Fibroblast of the aortic adventitia (primary cell): Measurements from ENCODE around the gene NXPH1. TPM values are rescaled to one million over a fixed set of nuclear protein-coding genes. Genes with fewer than 3 reads are reported as not detected.

Source experiments
- DNase-seq: peaks from one replicate; pipeline ENCODE4 v3.0.0-alpha.2; 2010; ENCODE audit warnings: low read depth
- H3K4me3 ChIP-seq: 2 replicates; pipeline ENCODE4 v1.5.1; 2011; ENCODE audit warnings: low read depth, mild to moderate bottlenecking, control low read depth, low read length, moderate library complexity
- CTCF ChIP-seq: IDR thresholded peaks from 2 replicates; pipeline ENCODE4 v1.5.1; 2011; ENCODE audit warnings: mild to moderate bottlenecking, low read length, control low read depth, inconsistent platforms; ENCODE audit not compliant: insufficient read depth
- total RNA-seq: library from RNA; depleted of rRNA; stranded (reverse); fragments of >200 nt; gene quantifications from 2 replicates; pipeline ENCODE4 v1.2.3, GENCODE V29; 2012; ENCODE audit warnings: low replicate concordance

NXPH1 gene
- total RNA-seq, 1 donor: not detected

- no peak overlapping the region for H3K4me3 ChIP-seq
- no peak for TF ChIP-seq CTCF
- DNase-seq: no peak
Measured at GRCh38 chr7:8390262-8390626, 43.2 kb upstream of the NXPH1 start.

- no peak for TF ChIP-seq CTCF
- no peak overlapping the region for H3K4me3 ChIP-seq
- DNase-seq: no peak
Measured at GRCh38 chr7:8391353-8392062, 41.9 kb upstream of the NXPH1 start.

- no peak for DNase-seq
- TF ChIP-seq CTCF: no peak
- H3K4me3 ChIP-seq: no peak overlapping the region
Measured at GRCh38 chr7:8396294-8396693, 37.1 kb upstream of the NXPH1 start.

GRCh38 chr7:8408871-8409270, 24.5 kb upstream of the NXPH1 start:
- no peak for TF ChIP-seq CTCF
- DNase-seq: no peak
- no peak overlapping the region for H3K4me3 ChIP-seq

- no peak overlapping the region for H3K4me3 ChIP-seq
- TF ChIP-seq CTCF: no peak
- DNase-seq: no peak
Measured at GRCh38 chr7:8411103-8411502, 22.3 kb upstream of the NXPH1 start.

- no peak for TF ChIP-seq CTCF
Measured at GRCh38 chr7:8413600-8413999, 19.8 kb upstream of the NXPH1 start.

More at GRCh38 chr7:8413600-8413999, 19.8 kb upstream of the NXPH1 start:
- DNase-seq: no peak
- H3K4me3 ChIP-seq: no peak overlapping the region
